Chondrocyte (in vitro differentiated cells): Measurements from ENCODE around the gene FBXL7. TPM values are rescaled to one million over a fixed set of nuclear protein-coding genes. Genes with fewer than 3 reads are reported as not detected.

ENCODE experiments used
- DNase-seq: peaks from one replicate; pipeline ENCODE4 v3.0.0; 2021; ENCODE audit warnings: mixed read lengths, low spot score
- H3K27ac Mint-ChIP-seq: one replicate; pipeline ENCODE4 v1.8.0; 2021; ENCODE audit warnings: mild to moderate bottlenecking, moderate library complexity, mixed read lengths; ENCODE audit not compliant: unreplicated experiment
- H3K27me3 Mint-ChIP-seq: 2 replicates; pipeline ENCODE4 v1.8.0; 2021; ENCODE audit warnings: low read depth, mixed read lengths
- H3K36me3 Mint-ChIP-seq: 2 replicates; pipeline ENCODE4 v1.8.0; 2021; ENCODE audit warnings: low read depth, mixed read lengths
- H3K4me1 Mint-ChIP-seq: 2 replicates; pipeline ENCODE4 v1.8.0; 2021; ENCODE audit warnings: low read depth, mild to moderate bottlenecking, mixed read lengths
- H3K4me3 Mint-ChIP-seq: one replicate; pipeline ENCODE4 v1.8.0; 2021; ENCODE audit warnings: mild to moderate bottlenecking, moderate library complexity, mixed read lengths; ENCODE audit not compliant: unreplicated experiment
- H3K9me3 Mint-ChIP-seq: 2 replicates; pipeline ENCODE4 v1.8.0; 2021; ENCODE audit warnings: low read depth, mixed read lengths
- CTCF ChIP-seq: fragments of 200-600 bp; sonication (generic); IDR thresholded peaks from 2 replicates; pipeline ENCODE4 v1.5.0; 2021; ENCODE audit warnings: antibody characterized with exemption, mild to moderate bottlenecking, moderate library complexity
- total RNA-seq: library from RNA; stranded (reverse); gene quantifications from 3 replicates; pipeline ENCODE4 v1.2.1, GENCODE V29; 2021

The FBXL7 gene
- total RNA-seq, 1 donor from 2014 or later, result 32.6 TPM

GRCh38 chr5:15533129-15533893, 33.3 kb downstream of the FBXL7 start:
- Mint-ChIP-seq H3K27me3 (no peaks in the 10 kb centered on the region), H3K36me3 (peaks cover 5% of the 10 kb centered on the region), H3K9me3 (no peaks in the 10 kb centered on the region), H3K4me1 (peaks cover 27% of the 10 kb centered on the region), H3K4me3 (no peak overlapping the region), H3K27ac (peak overlapping the region; percentile 82)
- no peak for DNase-seq
- TF ChIP-seq CTCF, result no peak

GRCh38 chr5:15535938-15536337, 36.0 kb downstream of the FBXL7 start:
- Mint-ChIP-seq H3K27me3 (no peaks in the 10 kb centered on the region), H3K4me3 (no peak overlapping the region), H3K36me3 (peaks cover 3% of the 10 kb centered on the region), H3K9me3 (no peaks in the 10 kb centered on the region), H3K4me1 (peaks cover 32% of the 10 kb centered on the region), H3K27ac (no peak overlapping the region)
- DNase-seq, result no peak
- no peak for TF ChIP-seq CTCF

GRCh38 chr5:15538516-15538915, 38.5 kb downstream of the FBXL7 start:
- no peak overlapping the region for H3K4me3 Mint-ChIP-seq
- H3K27ac Mint-ChIP-seq, result peak overlapping the region; percentile 52
- DNase-seq, result no peak
- no peaks in the 10 kb centered on the region for H3K9me3 Mint-ChIP-seq
- no peaks in the 10 kb centered on the region for H3K27me3 Mint-ChIP-seq
- peaks cover 30% of the 10 kb centered on the region for H3K4me1 Mint-ChIP-seq
- no peaks in the 10 kb centered on the region for H3K36me3 Mint-ChIP-seq
- no peak for TF ChIP-seq CTCF

GRCh38 chr5:15539951-15540350, 40.0 kb downstream of the FBXL7 start:
- Mint-ChIP-seq H3K4me3 (no peak overlapping the region), H3K36me3 (no peaks in the 10 kb centered on the region), H3K9me3 (no peaks in the 10 kb centered on the region), H3K4me1 (peaks cover 32% of the 10 kb centered on the region), H3K27me3 (no peaks in the 10 kb centered on the region), H3K27ac (no peak overlapping the region)
- no peak for DNase-seq
- TF ChIP-seq CTCF, result no peak

GRCh38 chr5:15544039-15544438, 44.1 kb downstream of the FBXL7 start:
- H3K27me3 Mint-ChIP-seq, result no peaks in the 10 kb centered on the region
- no peak for TF ChIP-seq CTCF
- no peaks in the 10 kb centered on the region for H3K36me3 Mint-ChIP-seq
- DNase-seq, result no peak
- no peak overlapping the region for H3K27ac Mint-ChIP-seq
- H3K4me3 Mint-ChIP-seq, result no peak overlapping the region
- H3K4me1 Mint-ChIP-seq, result peaks cover 18% of the 10 kb centered on the region
- H3K9me3 Mint-ChIP-seq, result no peaks in the 10 kb centered on the region
